Measurements from ENCODE around the gene SPRR2B.
"Not testable (repeated sequence)": the region's sequence is repeated elsewhere in the genome, so short reads cannot be mapped to it uniquely, and the experiment has no call there.

Gene SPRR2B

DNA sequence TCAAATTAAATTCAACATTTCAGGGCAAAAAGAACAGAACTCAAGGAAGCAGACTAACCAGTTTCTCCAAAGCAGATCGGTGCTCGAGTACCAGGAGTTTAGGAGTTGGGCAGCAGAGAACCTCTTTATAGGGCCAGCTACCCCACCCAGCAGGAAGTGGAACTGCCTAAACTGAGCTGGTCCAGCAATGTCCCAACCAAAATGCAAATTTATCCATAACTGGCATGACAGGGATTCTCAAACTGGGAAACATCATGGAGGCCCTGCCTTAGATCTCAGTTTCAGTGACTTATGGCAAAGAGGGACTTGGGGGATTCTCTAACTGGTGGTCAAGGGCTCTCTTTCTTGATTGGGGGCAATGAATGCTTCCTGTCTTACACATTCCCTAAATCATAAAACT, at the start of gene SPRR2B:
Gene SPRR2B (minus strand): TSS at position 101 of the 400 bp plus-strand sequence. CDS start 772 bp downstream, outside the sequence.
- no peak for DNase-seq (ENCODE audit: low spot score)

DNA sequence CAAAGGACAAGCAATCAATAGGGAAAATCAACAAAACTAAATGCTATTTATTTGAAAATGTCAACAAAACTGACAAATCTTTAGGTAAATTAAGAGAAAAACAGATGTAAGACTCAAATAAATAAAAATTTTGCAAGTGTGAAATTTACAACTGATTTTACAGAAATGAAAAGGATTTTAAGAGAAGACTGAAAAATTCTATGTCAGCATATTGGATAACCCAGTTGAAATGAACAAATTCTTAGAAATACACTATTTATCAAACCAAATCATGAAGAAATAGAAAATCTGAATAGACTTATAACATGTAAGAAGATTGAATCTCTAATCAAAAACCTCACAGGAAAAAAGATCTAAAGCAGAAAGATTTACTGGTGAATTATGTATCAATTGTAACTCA, 49.5 kb upstream of the SPRR2B start:
- DNase-seq (ENCODE audit: low spot score) = no peak

DNA sequence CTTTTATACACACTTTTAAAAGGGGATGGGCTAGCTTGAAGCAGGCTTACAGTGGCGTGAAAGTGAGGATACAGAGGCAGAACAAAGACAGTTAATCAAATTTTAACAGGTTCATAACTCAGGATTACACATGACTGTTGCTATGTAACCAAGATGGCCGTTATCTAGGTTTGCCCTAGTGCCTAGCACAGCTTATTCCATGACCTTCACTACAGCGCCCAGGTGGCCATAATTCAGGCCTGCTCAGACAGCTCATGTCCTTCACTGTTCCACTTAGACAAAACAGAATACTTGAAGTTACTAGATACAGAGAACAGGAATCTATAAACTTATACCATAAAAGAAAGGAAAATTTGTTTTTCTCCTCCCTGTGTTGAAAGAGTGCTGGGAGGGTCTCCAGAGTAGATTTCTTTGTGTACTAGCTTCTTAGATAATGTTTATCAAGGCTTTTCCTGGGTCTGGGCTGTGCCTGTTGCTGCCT, 48.1 kb upstream of the SPRR2B start:
- DNase-seq (ENCODE audit: low spot score) = no peak

DNA sequence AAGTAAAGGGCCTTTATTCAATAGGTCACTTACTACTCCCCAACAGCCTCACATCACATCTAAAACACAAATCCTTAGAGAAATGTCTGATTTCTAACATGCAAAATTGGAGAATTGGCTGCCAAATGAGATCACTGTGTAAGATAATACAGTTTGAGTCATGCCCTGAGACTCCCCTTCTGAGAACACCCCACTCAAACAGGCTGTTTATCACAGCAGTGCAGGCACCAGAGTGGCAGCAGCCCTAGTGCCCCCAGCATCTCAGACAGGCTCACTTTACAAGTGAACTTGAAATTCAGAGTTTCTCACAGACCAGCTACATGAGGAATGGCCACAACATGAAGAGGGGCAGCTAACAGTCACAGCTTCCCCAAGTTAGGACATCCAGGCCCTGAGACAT, 43.9 kb upstream of the SPRR2B start:
- DNase-seq (ENCODE audit: low spot score) = not testable (repeated sequence)

DNA sequence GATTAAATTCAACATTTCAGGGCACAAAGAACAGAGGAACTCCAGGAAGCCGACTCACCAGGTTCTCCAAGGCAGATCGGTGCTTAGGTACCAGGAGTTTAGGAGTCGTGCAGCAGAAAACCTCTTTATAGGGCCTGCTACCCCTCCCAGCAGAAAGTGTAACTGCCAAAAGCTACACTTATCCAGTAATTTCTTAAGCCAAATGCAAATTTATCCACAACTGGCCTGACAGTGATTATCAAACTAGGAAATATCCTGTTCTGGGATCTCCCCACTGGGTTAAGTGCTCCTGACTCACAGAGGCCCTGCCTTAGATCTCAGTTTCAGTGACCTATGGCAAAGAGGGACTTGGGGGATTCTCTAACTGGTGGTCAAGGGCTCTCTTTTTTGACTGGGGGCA, 42.0 kb upstream of the SPRR2B start, which contains the start of gene SPRR2F:
Gene SPRR2F (minus strand): TSS at position 101 of the 400 bp plus-strand sequence. CDS start 783 bp downstream, outside the sequence.
- no peak for DNase-seq (ENCODE audit: low spot score)

DNA sequence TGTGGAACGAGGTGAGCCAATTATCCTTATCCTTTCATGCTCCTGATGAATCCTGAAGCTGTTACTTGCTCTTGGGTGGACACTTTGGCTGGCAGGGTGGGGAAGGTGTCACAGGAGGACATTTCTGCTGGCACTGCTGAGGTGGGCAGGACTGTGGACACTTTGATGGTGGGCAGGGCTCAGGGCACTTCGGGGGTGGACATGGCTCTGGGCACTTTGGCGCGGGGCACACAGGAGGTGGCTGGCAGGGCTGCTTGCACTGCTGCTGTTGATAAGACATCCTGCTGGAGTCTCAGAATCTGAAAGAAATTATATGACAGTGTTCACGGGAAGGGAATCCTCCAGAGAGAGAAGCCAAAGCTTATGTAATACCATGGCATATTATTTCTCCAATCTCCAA, 41.0 kb upstream of the SPRR2B start:
- DNase-seq (ENCODE audit: low spot score) = not testable (repeated sequence)

DNA sequence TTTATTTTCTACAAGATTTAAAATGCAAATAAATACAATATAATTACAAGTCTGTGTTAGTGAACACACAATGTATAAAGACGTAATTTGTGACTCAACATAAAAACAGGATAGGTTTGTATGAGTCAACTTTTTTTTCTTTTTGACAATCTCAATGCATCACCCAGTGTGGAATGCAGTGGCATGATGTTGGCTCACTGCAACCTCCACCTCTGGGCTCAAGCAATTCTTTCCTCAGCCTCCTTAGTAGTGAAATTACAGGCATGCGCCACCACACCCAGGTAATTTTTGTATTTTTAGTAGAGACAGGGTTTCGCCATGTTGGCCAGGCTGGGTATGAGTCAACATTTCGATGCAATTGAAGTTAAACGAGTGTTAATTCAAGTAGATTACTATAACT, 28.8 kb upstream of the SPRR2B start:
- DNase-seq (ENCODE audit: low spot score) = no peak

DNA sequence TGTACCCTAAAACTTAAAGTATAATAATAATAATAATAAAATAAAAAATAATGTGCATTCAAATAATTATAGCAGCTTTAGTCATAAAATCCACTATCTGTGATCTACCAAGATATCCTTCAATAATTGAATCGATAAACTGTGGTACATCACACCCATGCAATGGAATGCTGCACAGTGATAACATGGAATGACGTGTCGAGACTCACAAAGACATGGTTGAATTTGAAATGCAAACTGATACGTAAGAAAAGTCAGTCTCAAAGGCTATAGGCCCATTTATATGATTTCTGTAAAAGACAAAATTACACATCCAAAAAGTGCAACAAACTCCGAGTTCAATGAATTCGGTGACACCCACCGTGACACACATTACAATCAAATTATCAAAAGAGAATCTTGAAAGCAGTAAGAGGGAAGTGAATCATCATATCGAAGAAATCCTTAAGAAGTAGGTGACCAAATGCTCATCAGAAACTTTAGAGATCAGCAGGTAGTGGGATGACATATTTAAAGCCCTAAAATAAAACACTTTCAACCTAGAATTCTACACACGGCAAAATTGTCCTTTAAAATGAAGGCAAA, 28.1 kb upstream of the SPRR2B start:
- DNase-seq (ENCODE audit: low spot score) = no peak

DNA sequence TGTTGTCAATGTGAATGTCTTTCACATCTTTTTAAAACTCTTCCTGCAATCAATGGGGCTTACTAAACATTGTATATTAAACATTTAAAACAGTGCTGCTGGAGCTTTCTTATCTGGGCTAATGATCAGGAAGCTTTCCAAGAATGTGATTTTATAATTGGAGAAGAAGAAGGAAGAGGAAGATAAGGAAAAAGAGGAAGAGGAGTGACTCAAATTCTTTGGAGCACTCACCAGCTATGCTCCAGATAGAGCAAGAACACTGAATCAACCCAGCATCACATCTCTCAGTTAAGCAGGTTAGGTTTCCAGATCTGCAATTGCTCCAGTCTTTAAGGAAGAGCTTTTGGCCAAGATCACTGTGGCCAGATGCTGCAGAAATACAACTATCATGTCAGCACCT, 24.4 kb upstream of the SPRR2B start:
- DNase-seq (ENCODE audit: low spot score) = no peak

DNA sequence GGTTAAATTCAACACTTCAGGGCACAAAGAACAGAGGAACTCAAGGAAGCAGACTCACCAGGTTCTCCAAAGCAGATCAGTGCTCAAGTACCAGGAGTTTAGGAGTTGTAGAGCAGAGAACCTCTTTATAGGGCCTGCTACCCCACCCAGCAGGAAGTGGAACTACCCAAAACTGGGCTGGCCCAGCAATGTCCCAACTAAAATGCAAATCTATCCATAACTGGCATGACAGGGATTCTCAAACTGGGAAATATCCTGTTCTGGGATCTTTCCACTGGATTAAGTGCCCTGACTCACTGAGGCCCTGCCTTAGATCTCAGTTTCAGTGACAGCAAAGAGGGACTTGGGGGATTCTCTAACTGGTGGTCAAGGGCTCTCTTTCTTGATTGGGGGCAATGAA, 23.0 kb upstream of the SPRR2B start, which contains the start of gene SPRR2E:
Gene SPRR2E (minus strand): TSS at position 101 of the 400 bp plus-strand sequence. CDS start 775 bp downstream, outside the sequence.
- no peak for DNase-seq (ENCODE audit: low spot score)

DNA sequence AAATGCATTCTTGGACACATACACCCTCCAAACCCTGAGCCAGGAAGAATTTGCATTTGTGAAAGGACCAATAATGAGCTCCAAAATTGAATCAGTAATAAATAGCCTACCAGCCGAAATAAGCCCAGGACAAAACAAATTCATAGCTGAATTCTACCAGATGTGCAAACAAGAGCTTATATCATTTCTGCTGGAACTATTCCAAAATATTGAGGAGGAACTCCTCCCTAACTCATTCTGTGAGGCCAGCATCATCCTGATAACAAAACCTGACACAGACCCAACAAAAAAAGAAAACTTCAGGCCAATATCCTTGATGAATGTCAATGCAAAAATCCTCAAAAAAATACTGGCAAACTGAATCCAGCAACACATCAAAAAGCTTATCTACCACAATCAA, 16.2 kb upstream of the SPRR2B start:
- no peak for DNase-seq (ENCODE audit: low spot score)

DNA sequence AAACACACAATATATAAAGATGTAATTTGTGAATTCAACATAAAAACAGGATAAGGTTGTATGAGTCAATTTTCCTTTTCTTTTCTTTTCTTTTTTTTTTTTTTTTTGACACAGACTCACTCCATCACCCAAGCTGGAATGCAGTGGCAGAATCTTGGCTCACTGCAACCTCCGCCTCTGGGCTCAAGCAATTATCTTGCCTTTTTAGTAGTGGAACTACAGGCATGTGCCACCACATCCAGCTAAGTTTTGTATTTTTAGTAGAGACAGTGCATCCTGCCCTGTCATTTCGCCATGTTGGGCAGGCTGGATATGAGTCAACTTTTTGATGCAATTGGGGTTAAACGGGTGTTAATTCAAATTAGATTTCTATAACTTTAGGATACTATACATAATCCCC, 10.3 kb upstream of the SPRR2B start:
- no peak for DNase-seq (ENCODE audit: low spot score)

DNA sequence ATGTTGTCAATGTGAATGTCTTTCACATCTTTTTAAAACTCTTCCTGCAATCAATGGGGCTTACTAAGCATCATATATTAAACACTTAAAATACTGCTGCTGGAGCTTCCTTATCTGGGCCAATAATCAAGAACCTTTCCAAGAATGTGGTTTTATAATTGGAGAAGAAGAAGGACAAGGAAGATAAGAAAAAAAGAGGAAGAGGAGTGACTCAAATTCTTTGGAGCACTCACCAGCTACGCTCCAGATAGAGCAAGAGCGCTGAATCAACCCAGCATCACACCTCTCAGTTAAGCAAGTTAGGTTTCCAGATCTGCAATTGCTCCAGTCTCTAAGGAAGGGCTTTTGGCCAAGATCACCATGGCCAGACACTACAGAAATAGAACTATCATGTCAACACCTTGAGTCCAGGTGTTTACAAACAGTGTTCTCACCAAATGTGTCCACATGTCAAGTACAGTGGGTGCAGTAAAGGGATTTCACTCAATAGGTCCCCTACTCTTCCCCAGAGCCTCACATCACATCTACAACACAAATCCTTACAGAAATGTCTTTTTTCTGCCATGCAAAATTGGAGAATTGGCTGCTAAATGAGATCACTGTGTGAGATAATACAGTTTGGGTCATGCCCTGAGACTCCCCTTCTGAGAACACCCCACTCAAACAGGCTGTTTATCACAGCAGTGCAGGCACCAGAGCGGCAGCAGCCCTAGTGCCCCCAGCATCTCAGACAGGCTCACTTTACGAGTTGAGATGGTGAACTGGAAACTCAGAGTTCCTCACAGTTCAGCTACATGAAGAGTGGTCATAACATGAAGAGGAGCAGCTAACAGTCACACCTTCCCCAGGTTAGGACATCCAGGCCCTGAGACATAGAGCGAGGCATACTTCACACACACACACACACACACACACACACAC, 1.7 kb upstream of the SPRR2B start:
- DNase-seq (ENCODE audit: low spot score) = no peak

DNA sequence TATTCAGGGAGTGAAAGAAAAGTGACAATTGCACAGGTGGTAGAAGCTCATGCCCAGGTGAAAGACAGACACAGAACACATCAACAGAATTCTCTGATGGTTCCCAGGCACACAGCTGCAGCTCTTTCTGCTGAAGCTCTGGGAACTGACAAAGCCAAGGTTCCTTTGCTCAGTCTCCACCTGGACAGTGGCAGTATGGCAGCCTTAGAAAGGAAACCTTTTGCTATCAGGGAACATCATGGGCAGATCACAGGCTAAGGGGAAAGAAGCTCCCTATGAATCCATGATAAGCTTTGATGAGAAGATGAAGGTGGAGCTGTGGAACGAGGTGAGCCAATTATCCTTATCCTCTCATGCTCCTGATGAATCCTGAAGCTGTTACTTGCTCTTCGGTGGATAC, 1.2 kb downstream of the SPRR2B start:
- no peak for DNase-seq (ENCODE audit: low spot score)

DNA sequence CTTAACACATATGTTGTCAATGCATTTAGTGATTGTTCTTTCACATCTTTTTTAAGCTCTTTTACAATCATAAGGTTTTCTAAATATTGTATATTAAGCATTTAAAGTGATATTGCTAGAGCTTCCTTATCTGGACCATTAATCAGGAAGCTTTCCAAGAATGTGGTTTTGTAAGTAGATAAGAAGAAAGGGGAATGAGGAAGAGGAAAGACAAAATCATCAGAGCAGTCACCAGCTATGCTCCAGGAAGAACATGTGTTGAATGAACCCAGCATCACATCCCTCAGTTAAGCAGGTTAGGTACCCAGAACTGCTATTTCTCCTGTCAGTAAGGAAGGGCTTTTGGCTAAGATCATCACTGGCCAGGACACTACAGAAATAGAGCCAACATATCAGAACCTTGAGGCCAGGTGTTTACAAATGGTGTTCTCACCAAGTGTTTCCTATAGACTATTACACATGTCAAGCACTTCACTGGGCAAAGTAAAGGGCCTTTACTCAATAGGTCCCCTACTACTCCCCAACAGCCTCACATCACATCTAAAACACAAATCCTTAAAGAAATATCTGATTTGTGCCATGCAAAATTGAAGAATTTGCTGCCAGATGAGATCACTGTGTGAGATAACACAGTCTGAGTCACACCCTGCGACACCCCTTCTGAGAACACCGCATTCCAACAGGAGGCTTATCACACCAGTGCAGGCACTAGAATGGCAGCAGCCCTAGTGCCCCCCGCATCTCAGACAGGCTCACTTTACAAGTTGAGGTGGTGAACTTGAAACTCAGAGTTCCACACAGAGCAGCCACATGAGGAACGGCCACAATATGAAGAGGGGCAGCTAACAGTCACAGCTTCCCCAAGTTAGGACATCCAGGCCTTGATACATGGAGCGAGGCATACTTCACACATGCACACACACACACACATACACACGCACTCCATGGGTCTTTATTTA, 12.3 kb downstream of the SPRR2B start:
- DNase-seq (ENCODE audit: low spot score) = no peak

DNA sequence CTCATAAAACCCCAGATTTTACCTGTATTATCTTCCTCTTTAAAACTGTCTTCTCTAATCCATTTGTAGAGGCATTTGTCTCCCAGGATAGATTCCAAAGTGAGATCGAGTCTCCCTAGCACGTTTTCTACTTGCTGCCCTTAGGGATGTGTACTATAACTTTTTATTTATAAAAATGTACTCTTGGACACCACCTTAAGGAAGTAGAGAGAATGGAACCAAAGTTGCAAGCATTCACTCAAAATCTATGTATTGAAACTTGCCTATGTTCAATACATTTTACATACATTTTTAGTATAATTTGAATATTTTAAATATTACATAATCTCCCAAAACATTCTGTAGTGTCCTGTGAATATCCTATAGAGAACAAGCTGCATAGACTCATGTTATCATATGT, 13.3 kb downstream of the SPRR2B start:
- no peak for DNase-seq (ENCODE audit: low spot score)

DNA sequence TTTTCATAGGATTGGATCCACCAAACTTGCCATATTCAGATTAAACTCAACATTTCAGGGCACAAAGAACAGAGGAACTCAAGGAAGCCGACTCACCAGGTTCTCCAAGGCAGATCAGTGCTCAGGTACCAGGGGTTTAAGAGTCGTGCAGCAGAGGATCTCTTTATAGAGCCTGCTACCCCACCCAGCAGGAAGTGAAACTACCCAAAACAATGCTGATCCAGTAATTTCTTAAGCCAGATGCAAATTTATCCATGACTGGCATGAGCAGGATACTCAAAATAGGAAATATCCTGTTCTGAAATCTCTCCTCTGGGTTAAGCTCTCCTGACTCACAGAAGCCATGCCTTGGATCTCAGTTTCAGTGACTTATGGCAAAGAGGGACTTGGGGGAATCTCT, 14.0 kb downstream of the SPRR2B start, which contains the start of gene SPRR2A:
Gene SPRR2A (minus strand): TSS at position 138 of the 400 bp plus-strand sequence. CDS start 777 bp downstream, outside the sequence.
- no peak for DNase-seq (ENCODE audit: low spot score)

DNA sequence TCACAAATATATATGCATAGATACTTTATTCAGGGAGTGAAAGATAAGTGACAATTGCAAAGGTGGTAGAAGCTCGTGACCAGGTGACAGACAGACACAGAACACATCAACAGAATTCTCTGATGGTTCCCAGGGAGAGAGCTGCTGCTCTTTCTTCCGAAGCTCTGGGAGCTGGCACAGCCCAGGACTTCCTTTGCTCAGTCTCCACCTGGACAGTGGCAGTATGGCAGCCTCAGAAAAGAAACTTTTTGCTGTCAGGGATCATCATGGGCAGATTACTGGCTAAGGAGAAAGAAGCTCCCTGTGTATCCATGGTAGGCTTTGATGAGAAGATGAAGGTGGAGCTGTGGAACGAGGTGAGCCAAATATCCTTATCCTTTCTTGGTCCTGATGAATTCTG, 15.3 kb downstream of the SPRR2B start:
- not testable (repeated sequence) for DNase-seq (ENCODE audit: low spot score)

DNA sequence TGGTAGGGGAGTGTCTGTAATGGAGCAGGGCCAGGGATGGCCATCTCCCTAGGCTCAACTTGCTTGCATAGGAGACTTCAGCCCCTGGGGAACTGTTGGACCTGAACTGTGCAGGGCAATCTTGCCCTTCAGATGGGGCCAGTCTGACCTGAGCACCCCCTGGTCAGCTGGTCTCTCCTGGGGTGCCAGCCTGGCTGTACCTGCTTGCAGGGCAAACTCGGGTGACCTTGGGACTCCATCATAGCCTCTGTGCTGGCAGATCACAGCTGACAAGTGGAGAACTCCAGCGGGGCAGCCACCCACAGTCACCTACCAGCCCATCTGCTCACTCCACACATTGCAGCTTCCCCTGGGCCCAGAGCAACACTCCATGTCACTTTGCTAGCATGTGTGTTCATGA, 22.2 kb downstream of the SPRR2B start:
- no peak for DNase-seq (ENCODE audit: low spot score)

DNA sequence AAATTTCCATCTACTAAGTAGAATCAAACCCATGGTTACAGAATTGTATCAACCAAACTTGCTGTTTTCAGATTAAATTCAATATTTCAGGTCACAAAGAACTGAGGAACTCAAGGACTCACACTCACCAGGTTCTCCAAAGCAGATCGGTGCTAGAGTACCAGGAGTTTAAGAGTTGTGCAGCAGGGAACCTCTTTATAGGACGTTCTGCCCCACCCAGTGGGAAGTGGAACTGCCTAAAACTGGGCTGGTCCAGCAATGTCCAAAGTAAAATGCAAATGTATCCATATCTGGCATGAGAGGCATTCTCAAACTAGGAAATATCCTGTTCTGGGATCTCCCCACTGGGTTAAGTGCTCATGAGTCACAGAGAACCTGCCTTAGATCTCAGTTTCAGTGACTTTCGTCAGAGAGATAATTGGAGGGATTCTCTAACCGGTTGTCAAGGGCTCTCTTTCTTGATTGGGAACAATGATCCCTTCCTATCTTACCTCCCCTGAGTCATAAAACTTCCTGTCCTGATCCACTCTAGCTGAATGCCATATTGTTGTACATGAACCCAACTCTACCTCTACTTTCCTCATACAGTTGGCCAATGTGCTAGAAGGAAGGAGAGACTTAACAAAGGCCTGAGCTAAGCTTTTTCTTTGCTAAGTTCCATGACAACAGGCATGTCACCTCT, 30.3 kb downstream of the SPRR2B start, which contains the start of gene SPRR2D:
Gene SPRR2D (minus strand): TSS at position 171 of the 682 bp plus-strand sequence. CDS start 774 bp downstream, outside the sequence.
- DNase-seq (ENCODE audit: low spot score) = no peak

DNA sequence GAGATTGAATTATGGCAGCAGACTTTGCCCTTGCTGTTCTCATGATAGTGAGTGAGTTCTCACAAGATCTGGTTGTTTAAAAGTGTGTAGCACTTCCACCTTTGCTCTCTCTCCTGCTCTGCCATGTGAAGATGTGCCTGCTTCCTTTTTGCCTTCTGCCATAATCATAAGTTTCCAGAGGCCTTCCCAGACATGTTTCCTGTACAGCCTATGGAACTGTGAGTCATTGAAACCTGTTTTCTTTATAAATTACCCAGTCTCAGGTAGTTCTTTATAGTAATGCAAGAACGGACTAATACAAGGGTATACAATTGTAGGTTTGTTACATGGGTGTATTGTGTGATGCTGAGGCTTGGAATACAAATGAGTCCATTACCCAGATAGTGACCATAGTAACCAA, 36.2 kb downstream of the SPRR2B start:
- DNase-seq (ENCODE audit: low spot score) = no peak

All from CD4-positive, alpha-beta T cell treated with Interleukin-2 at 100 ng/mL for 4 hours (primary cell).